A549 (cell line): ENCODE measurements around the gene SIVA1. TPM values are rescaled to one million over a fixed set of nuclear protein-coding genes. Genes with fewer than 3 reads are reported as not detected.

Experiments used
- ATAC-seq, 2 experiments: fragments of 200-7000 bp in 1 of 2; fragments of >200 bp in 1 of 2; cut with Nextera tagmentation in 1 of 2; cut with Tn5 transposase in 1 of 2; 3 replicates each; pipeline versions ENCODE4 v1.8.0 to v1.9.1; 2018 to 2020; ENCODE audit warnings: mild to moderate bottlenecking in 1 of 2, moderate library complexity in 1 of 2
- CTCF ChIA-PET: fragments of 300-600 bp; sonication (Branson Sonifier 250); formaldehyde crosslinking; extraction: SDS; loops from one replicate; lab custom pipeline; 2021; ENCODE audit warnings: antibody characterized with exemption, inconsistent platforms; lab: Yijun Ruan, JAX
- POLR2A ChIA-PET: fragments of 350-600 bp; formaldehyde crosslinking; extraction: SDS; loops from one replicate; lab custom pipeline; 2021; ENCODE audit warnings: antibody characterized with exemption, inconsistent platforms; lab: Yijun Ruan, JAX
- DNase-seq, 2 experiments: peaks; one replicate each; pipeline versions ENCODE4 v3.0.0 to v3.0.0-alpha.2; 2011 to 2016; ENCODE audit warnings: low read depth in 1 of 2, low spot score in 1 of 2
- FAIRE-seq: peaks from 2 replicates; lab custom pipeline; 2011; peaks lifted over from hg19 to GRCh38; lab: Jason Lieb, UNC
- H3K27ac ChIP-seq, 2 experiments: fragments of >200 bp; sonication (Bioruptor Twin); formaldehyde crosslinking; 3 replicates each; pipeline ENCODE4 v1.5.1; 2016 to 2017
- H3K4me1 ChIP-seq: fragments of >200 bp; sonication (Bioruptor Twin); formaldehyde crosslinking; 3 replicates; pipeline ENCODE4 v1.6.1; 2016
- H3K4me2 ChIP-seq: fragments of >200 bp; sonication (Bioruptor Twin); formaldehyde crosslinking; 3 replicates; pipeline ENCODE4 v1.6.1; 2016
- H3K4me3 ChIP-seq: fragments of >200 bp; sonication (Bioruptor Twin); formaldehyde crosslinking; 3 replicates; pipeline ENCODE4 v1.5.1; 2016
- H3K9me3 ChIP-seq: fragments of >200 bp; sonication (Bioruptor Twin); formaldehyde crosslinking; 3 replicates; pipeline ENCODE4 v1.6.1; 2016
- BCL3 ChIP-seq: fragments of >200 bp; sonication (Bioruptor Twin); formaldehyde crosslinking; IDR thresholded peaks from 3 replicates; pipeline ENCODE4 v1.6.1; 2016
- CBX8 ChIP-seq: fragments of 200-600 bp; sonication (generic); IDR thresholded peaks from 2 replicates; pipeline ENCODE4 v1.6.1; 2016
- CEBPB ChIP-seq, 2 experiments: fragments of >200 bp in 1 of 2; sonication (Bioruptor Twin) in 1 of 2; formaldehyde crosslinking in 1 of 2; IDR thresholded peaks; 2 replicates each; pipeline ENCODE4 v1.6.1; 2012 to 2016
- CHD2 ChIP-seq: fragments of 150-350 bp; IDR thresholded peaks from 2 replicates; pipeline ENCODE4 v1.6.1; 2014; ENCODE audit warnings: low read length; ENCODE audit not compliant: partially characterized antibody
- EHF ChIP-seq: fragments of 250-450 bp; sonication (Bioruptor Pico); IDR thresholded peaks from 2 replicates; pipeline ENCODE4 v1.5.0; 2020; ENCODE audit warnings: mild to moderate bottlenecking
- EP300 ChIP-seq, 2 experiments: fragments of >200 bp; sonication (Bioruptor Twin); formaldehyde crosslinking; IDR thresholded peaks; 2 replicates in 1 of 2; 3 replicates in 1 of 2; pipeline ENCODE4 v1.6.1; 2016 to 2017
- FOSL2 ChIP-seq, 2 experiments: fragments of 450-650 bp in 1 of 2; fragments of >200 bp in 1 of 2; sonication (Bioruptor Twin) in 1 of 2; formaldehyde crosslinking; IDR thresholded peaks; 2 replicates each; pipeline versions ENCODE4 v1.5.0 to v1.6.1; 2016 to 2020; ENCODE audit warnings: mild to moderate bottlenecking in 1 of 2, moderate library complexity in 1 of 2
- GATA3 ChIP-seq: IDR thresholded peaks from 2 replicates; pipeline ENCODE4 v1.6.1; 2012; ENCODE audit warnings: borderline replicate concordance
- HMGXB4 ChIP-seq: fragments of 250-450 bp; sonication (Bioruptor Pico); IDR thresholded peaks from 2 replicates; pipeline ENCODE4 v1.5.0; 2021; ENCODE audit warnings: mild to moderate bottlenecking, moderate library complexity, borderline replicate concordance
- HOXB13 ChIP-seq: fragments of 250-450 bp; sonication (Bioruptor Pico); IDR thresholded peaks from 2 replicates; pipeline ENCODE4 v1.5.0; 2020; ENCODE audit warnings: low read depth, mild to moderate bottlenecking, moderate library complexity
- JUNB ChIP-seq: fragments of >200 bp; sonication (Bioruptor Twin); formaldehyde crosslinking; IDR thresholded peaks from 2 replicates; pipeline ENCODE4 v1.6.1; 2016
- MAX ChIP-seq: IDR thresholded peaks from 2 replicates; pipeline ENCODE4 v1.6.1; 2012
- POLR2A ChIP-seq: IDR thresholded peaks from 2 replicates; pipeline ENCODE4 v1.6.1; 2012; ENCODE audit warnings: mild to moderate bottlenecking, low read length
- SREBF2 ChIP-seq: fragments of 450-650 bp; IDR thresholded peaks from 2 replicates; pipeline ENCODE4 v1.6.1; 2014; ENCODE audit warnings: mild to moderate bottlenecking, moderate library complexity
- TP53 ChIP-seq: fragments of 250-450 bp; sonication (Bioruptor Pico); IDR thresholded peaks from 2 replicates; pipeline ENCODE4 v1.5.0; 2021; ENCODE audit warnings: mild to moderate bottlenecking, moderate library complexity
- USF2 ChIP-seq: fragments of 450-650 bp; IDR thresholded peaks from 2 replicates; pipeline ENCODE4 v1.6.1; 2014; ENCODE audit warnings: antibody characterized with exemption
- ZNF302 ChIP-seq: fragments of 250-450 bp; sonication (Bioruptor Pico); IDR thresholded peaks from 2 replicates; pipeline ENCODE4 v1.9.0; 2021; ENCODE audit warnings: inconsistent platforms, mild to moderate bottlenecking, moderate library complexity
- WGBS: methylation state at CpG from one replicate; pipeline ENCODE4 v1.1.6; 2017; ENCODE audit errors: missing lambda C conversion rate; 5-methylcytosine and 5-hydroxymethylcytosine counted together
- polyA plus RNA-seq, 4 experiments: library from polyadenylated mRNA; depleted of rRNA in 3 of 4; stranded (reverse); fragments of >200 nt; fragmentation: RNase III in 1 of 4; extraction: RNeasy Plus Mini Kit Qiagen cat#74134 plus additional on column Dnase treatment in 1 of 4; gene quantifications; 2 replicates in 3 of 4; 3 replicates in 1 of 4; pipeline ENCODE4 v1.2.3, GENCODE V29; 2011 to 2017

The SIVA1 gene
- polyA plus RNA-seq, 2 of the 4 experiments (the other 2 are of a cell fraction), result 90.0 to 169 TPM

GRCh38 chr14:104734051-104734587, 18.8 kb upstream of the SIVA1 start (continued):
- TF ChIP-seq MAX (no peak), GATA3 (no peak), FOSL2 (IDR thresholded peaks at IDR 0.05) (no peak), FOSL2 (CRISPR knock-in tag; IDR thresholded peaks at IDR 0.05) (no peak), ZNF302 (no peak)

GRCh38 chr14:104734601-104734990, 18.4 kb upstream of the SIVA1 start:
- H3K4me3 ChIP-seq, result no peak overlapping the region
- 93% methylated on average over 9 of the region's 9 CpGs for WGBS
- no peaks in the 10 kb centered on the region for H3K9me3 ChIP-seq
- H3K4me2 ChIP-seq, result no peak overlapping the region
- H3K27ac ChIP-seq, result peak overlapping the region in 1 of 2 experiments; percentile 89; a peak in 1 of 6 replicates
- DNase-seq (no peak), ATAC-seq (no peak), FAIRE-seq (no peak)
- peaks cover 43% of the 10 kb centered on the region for H3K4me1 ChIP-seq
- POLR2A ChIA-PET, result interaction anchor here (1.0 kb wide), 1 partner anchor 18 kb away, joined by 3 read pairs; no protein-coding TSS in a partner anchor
- TF ChIP-seq POLR2A (no peak), SREBF2 (no peak), CEBPB (IDR thresholded peaks at IDR 0.05) (no peak), JUNB (no peak), CBX8 (no peak), USF2 (no peak)
- CTCF ChIA-PET, result interaction anchor here (0.6 to 7.0 kb wide), 3 partner anchors 10 to 25 kb away, joined by 3 to 65 read pairs (median 5); partner anchors contain the start of gene ADSS1

- Histone ChIP-seq H3K9me3 (no peaks in the 10 kb centered on the region), H3K4me2 (no peak overlapping the region), H3K4me1 (peaks cover 43% of the 10 kb centered on the region), H3K4me3 (no peak overlapping the region), H3K27ac (no peak overlapping the region)
- no peak for ATAC-seq
- FAIRE-seq, result no peak
- no peak for TF ChIP-seq CHD2
- TF ChIP-seq EHF (CRISPR knock-in tag), result no peak
- TF ChIP-seq BCL3, result no peak
- TF ChIP-seq HOXB13 (CRISPR knock-in tag), result no peak
- TF ChIP-seq TP53 (CRISPR knock-in tag), result no peak
- TF ChIP-seq HMGXB4 (CRISPR knock-in tag), result no peak
- TF ChIP-seq USF2, result no peak
- TF ChIP-seq EP300 (IDR thresholded peaks at IDR 0.05), result no peak
- TF ChIP-seq CEBPB (IDR thresholded peaks at IDR 0.05), result no peak
- DNase-seq, result no peak
- 91% methylated on average over 30 of the region's 31 CpGs for WGBS
- ChIA-PET CTCF (interaction anchor here (0.6 to 7.0 kb wide), 5 partner anchors 10 to 26 kb away, joined by 3 to 65 read pairs (median 3); partner anchors contain the start of gene ADSS1), POLR2A (interaction anchor here (1.0 kb wide), 1 partner anchor 17 kb away, joined by 3 read pairs; no protein-coding TSS in a partner anchor)
These were observed 17.8 kb upstream of the SIVA1 start for GRCh38 chr14:104734991-104735779.
